Measurements from ENCODE around the gene MBP.

Gene MBP

DNA sequence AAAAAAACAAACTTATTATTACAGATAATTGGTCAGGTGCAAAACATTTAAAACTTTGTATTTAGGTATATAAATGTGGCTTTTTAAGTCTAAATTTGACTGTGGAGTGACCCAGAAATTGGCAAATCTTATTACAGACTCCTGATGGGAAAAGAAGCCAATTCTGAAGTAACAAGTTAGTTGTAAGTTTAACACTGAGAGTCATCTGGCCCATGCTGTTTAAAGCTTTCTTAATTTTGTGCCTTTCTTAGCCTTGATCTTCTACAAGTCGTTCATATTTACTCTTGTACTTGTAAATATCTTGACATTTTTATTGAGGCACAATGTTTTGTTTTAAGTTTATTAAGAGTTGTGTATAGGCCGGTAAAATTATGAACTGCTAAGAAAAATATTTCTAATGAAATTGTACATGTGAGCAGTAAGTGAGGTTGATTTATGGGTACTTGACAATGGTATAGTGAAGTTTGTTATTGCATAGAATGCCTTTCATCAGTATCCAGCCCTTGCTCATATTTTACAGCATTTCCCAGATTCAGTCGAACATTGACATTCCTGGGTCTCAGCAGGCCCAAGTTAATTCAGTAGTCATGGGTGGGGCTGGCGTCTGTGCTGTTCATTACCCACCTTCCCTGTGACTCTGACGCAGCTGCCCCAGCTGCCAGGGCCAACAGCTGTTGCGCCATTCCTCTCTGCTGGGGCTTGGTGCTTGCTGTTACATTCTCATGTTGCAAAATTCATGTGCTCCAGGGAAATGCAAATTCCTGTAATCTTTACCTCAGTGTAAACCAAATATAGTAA lies 188.8 kb downstream of the MBP start:
- no peak for DNase-seq (ENCODE audit: low spot score)

- DNase-seq (ENCODE audit: low spot score) = no peak
Observed at GRCh38 chr18:76941284-76941683, 191.3 kb downstream of the MBP start.

- no peak for DNase-seq (ENCODE audit: low spot score)
Observed at GRCh38 chr18:76938619-76939018, 194.0 kb downstream of the MBP start.

GRCh38 chr18:76937597-76937996 lies 195.0 kb downstream of the MBP start:
- DNase-seq (ENCODE audit: low spot score) = no peak

DNA sequence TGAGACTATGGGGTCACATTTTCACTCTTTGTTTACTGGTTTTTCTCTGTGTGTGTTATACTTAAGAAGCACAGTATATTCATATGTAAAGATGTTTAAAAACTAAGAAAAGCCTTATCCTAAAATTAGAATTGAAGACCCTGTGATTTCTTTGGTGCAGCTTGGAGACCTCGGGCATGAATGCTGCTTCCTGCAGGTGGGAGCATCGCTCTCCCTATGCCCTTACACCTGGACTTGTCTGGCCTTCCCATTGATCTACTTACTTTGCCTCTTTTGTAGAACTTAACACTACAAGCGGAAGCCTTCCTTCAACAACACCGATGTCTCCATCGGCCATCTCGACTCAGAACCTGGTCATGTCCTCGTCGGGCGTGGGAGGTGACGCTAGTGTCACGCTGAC lies 195.7 kb downstream of the MBP start:
- no peak for DNase-seq (ENCODE audit: low spot score)

GRCh38 chr18:76935722-76936337 lies 196.8 kb downstream of the MBP start:
- DNase-seq (ENCODE audit: low spot score) = no peak

- no peak for DNase-seq (ENCODE audit: low spot score)
Observed at GRCh38 chr18:76932026-76932819, 200.4 kb downstream of the MBP start.

DNA sequence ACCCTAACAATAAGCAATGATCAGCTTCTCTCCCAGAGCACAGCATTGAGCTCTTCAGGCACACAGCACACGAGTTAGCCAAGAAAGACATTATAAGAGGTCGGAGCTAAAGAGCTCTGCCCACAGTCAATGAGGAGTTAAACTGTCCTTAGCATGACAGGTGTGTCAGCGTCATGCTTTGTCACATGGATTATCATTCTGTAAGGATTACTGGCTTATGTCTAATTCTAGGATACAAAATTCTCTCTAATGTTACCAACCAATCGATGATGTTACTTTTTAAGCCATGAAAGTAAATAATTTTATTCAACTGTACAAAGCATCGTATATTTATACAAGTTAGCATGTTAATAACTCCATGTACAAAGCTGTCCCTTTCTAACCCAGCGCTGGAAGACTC lies 201.4 kb downstream of the MBP start:
- no peak for DNase-seq (ENCODE audit: low spot score)
